ENCODE data around the gene KRT83.

GRCh38 chr12:52293926-52294325, 27.3 kb downstream of the KRT83 start:
- TF ChIP-seq CTCF (IDR thresholded peaks at IDR 0.05), result no peak
- TF ChIP-seq EP300 (IDR thresholded peaks at IDR 0.05), result no peak

All from tibial nerve (tissue), 4 donors.